ENCODE data around the gene KLHL24. TPM values are rescaled to one million over a fixed set of nuclear protein-coding genes. Genes with fewer than 3 reads are reported as not detected.
A peak's percentile ranks its signal among the peaks of the same experiment; 100 is the strongest.
"Not testable (repeated sequence)": the region's sequence is repeated elsewhere in the genome, so short reads cannot be mapped to it uniquely, and the experiment has no call there.

KLHL24 gene
- total RNA-seq, 4 donors from 2014 or later: 94.8 to 148 (median 126) TPM

DNA sequence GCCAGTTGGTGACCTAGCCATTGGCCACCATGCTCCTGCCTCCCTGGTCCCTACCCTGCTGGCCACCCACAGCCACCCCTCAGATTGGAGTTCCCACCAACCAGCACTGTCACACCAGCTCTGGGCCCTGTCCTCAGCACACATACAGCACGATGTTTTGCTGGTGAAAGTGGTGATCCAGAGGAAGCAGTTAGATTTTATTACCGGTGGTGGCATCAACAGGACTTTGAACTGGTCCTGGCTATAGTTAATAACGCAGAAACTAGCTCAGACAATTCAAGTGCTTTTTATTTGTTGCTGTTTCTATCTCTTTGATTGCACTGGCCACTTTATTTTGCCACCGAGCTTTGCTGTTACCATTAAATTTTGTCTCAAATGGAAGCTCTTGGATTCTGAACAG is 16.4 kb upstream of the KLHL24 start:
- Histone ChIP-seq H3K9me3 (no peaks in the 10 kb centered on the region), H3K27ac (no peak overlapping the region), H3K4me1 (no peaks in the 10 kb centered on the region), H3K36me3 (no peaks in the 10 kb centered on the region), H3K27me3 (no peaks in the 10 kb centered on the region), H3K4me3 (no peak overlapping the region)
- WGBS, 2 donors (ENCODE audit: low coverage in 1 of 2): 90 to 97% methylated on average over 3 to 4 of the region's 4 CpGs
- TF ChIP-seq EP300 (IDR thresholded peaks at IDR 0.05) (no peak), POLR2AphosphoS5 (IDR thresholded peaks at IDR 0.05) (no peak), CTCF (IDR thresholded peaks at IDR 0.05) (no peak), POLR2A (IDR thresholded peaks at IDR 0.05) (no peak)
- no peak for ATAC-seq

- no peak for TF ChIP-seq CTCF (IDR thresholded peaks at IDR 0.05)
- no peaks in the 10 kb centered on the region for H3K36me3 ChIP-seq
- H3K27me3 ChIP-seq: no peaks in the 10 kb centered on the region
- no peak overlapping the region for H3K27ac ChIP-seq
- H3K4me3 ChIP-seq: no peak overlapping the region
- no peak for ATAC-seq
- no peaks in the 10 kb centered on the region for H3K9me3 ChIP-seq
- no peaks in the 10 kb centered on the region for H3K4me1 ChIP-seq
Measured at GRCh38 chr3:183619624-183620251, 15.7 kb upstream of the KLHL24 start.

DNA sequence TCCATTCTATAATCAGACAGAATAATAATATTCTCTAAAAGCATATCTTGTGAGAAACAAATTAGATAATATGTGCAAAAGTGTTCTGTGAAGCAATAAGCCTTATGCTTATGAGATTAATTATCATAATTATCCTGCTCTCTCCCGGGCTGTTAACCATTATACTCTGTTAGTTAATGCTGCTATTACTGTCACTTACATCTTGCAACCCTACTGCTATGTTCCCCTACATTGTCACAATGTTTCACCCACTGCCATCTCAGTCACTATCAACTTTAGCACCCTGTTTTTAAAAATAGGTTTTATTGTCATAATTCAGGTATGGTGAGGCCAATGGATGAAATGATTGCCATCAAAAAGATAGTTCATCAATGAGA is 15.2 kb upstream of the KLHL24 start:
- no peak for ATAC-seq
- no peaks in the 10 kb centered on the region for H3K36me3 ChIP-seq
- no peaks in the 10 kb centered on the region for H3K4me1 ChIP-seq
- no peaks in the 10 kb centered on the region for H3K27me3 ChIP-seq
- TF ChIP-seq POLR2A (IDR thresholded peaks at IDR 0.05) (no peak), POLR2AphosphoS5 (IDR thresholded peaks at IDR 0.05) (no peak), EP300 (IDR thresholded peaks at IDR 0.05) (no peak), CTCF (IDR thresholded peaks at IDR 0.05) (no peak)
- no peak overlapping the region for H3K27ac ChIP-seq
- WGBS, 2 donors (ENCODE audit: low coverage in 1 of 2): 85 to 93% methylated on average over 1 of the region's 1 CpG
- no peaks in the 10 kb centered on the region for H3K9me3 ChIP-seq
- H3K4me3 ChIP-seq: no peak overlapping the region

DNA sequence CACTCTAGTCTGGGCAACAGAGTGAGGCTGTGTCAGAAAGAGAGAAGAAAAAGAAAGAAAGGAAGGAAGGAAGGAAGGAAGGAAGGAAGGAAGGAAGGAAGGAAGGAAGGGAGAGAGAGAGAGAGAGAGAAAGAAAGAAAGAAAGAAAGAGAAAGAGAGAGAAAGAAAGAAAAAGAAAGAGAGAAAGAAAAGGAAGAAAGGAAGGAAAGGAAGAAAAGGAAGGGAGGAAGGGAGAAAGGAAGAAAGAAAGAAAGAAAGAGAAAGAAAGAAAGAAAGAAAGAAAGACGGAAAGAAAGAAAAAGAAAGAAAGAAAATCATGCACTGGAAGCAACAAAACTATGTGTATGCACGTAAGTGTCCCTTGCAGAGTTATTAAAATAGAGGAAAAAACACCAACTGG is 12.9 kb upstream of the KLHL24 start:
- not testable (repeated sequence) for ATAC-seq, H3K27me3 ChIP-seq, H3K9me3 ChIP-seq, H3K4me3 ChIP-seq, H3K27ac ChIP-seq, H3K36me3 ChIP-seq
- peaks cover 0 to 14% (median 0%) of the 10 kb centered on the region in 3 donors for H3K4me1 ChIP-seq
- WGBS, 2 donors (ENCODE audit: low coverage in 1 of 2): 84 to 93% methylated on average over 2 of the region's 2 CpGs

- ATAC-seq: peak; percentile 61
- H3K36me3 ChIP-seq: no peaks in the 10 kb centered on the region
- no peaks in the 10 kb centered on the region for H3K9me3 ChIP-seq
- TF ChIP-seq POLR2AphosphoS5 (IDR thresholded peaks at IDR 0.05) (peak; percentile 53), CTCF (IDR thresholded peaks at IDR 0.05) (no peak), EP300 (IDR thresholded peaks at IDR 0.05) (no peak), POLR2A (IDR thresholded peaks at IDR 0.05) (no peak)
- peaks cover 0 to 15% (median 0%) of the 10 kb centered on the region in 3 donors for H3K4me1 ChIP-seq
- H3K27ac ChIP-seq: peak overlapping the region in 2 of 4 donors; percentile 18 to 37
- 47 to 65% methylated on average over 7 to 8 of the region's 8 CpGs for WGBS, 2 donors (ENCODE audit: low coverage in 1 of 2)
- no peaks in the 10 kb centered on the region for H3K27me3 ChIP-seq
- no peak overlapping the region for H3K4me3 ChIP-seq
Measured at GRCh38 chr3:183626877-183627594, 8.4 kb upstream of the KLHL24 start.
